HG03159 (cell line): Measurements from ENCODE around the gene AADACL3.
"Not testable (repeated sequence)": the region's sequence is repeated elsewhere in the genome, so short reads cannot be mapped to it uniquely, and the experiment has no call there.

ENCODE experiments used
- ATAC-seq: cut with Tn5 transposase; IDR thresholded peaks from one replicate; pipeline ENCODE4 v1.9.1; 2021; ENCODE audit warnings: mild to moderate bottlenecking, moderate library complexity; ENCODE audit not compliant: unreplicated experiment

AADACL3 gene

DNA sequence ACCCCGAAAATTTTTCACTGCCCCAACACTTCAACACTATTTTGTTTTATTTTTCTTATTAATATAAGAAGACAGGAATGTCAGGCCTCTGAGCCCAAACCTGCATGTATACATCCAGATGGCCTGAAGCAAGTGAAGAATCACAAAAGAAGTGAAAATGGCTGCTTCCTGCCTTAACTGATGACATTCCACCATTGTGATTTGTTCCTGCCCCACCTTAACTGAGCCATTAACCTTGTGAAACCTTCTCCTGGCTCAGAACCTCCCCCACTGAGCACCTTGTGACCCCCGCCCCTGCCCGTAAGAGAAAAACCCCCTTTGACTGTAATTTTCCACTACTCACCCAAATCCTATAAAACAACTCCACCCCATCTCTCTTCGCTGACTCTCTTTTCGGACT lies 2.3 kb upstream of the AADACL3 start:
- not testable (repeated sequence) for ATAC-seq

- no peak for ATAC-seq
These were observed 1.0 kb upstream of the AADACL3 start for GRCh38 chr1:12714710-12715475.

DNA sequence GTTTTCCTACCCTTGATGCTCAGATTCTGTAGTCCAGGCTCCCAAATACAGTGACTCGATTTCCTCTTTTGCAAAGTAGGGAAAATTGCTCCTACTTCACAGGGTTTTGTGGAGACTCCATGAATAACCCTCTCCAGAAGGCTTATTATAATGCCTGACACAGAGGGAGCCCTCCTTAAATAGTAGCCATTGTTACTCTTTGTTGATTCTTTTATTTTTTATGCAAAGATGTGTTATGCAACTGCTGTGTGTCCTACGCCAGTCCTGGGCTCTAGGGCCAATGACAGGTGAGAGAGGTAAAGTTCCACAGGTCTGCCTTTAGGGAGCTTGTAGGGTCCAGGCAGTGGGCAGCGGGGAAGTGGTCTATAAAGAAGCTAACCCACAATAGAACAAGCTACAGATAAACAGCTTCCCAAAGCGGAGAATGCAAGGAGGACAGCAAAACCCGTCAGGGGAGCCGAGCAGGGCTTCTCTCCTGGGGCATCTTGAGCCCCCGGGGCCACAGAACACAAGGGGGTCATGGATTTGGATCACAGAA lies 1.5 kb downstream of the AADACL3 start:
- ATAC-seq, result no peak

- ATAC-seq, result no peak
These were observed 6.7 kb downstream of the AADACL3 start for GRCh38 chr1:12722626-12723025.

DNA sequence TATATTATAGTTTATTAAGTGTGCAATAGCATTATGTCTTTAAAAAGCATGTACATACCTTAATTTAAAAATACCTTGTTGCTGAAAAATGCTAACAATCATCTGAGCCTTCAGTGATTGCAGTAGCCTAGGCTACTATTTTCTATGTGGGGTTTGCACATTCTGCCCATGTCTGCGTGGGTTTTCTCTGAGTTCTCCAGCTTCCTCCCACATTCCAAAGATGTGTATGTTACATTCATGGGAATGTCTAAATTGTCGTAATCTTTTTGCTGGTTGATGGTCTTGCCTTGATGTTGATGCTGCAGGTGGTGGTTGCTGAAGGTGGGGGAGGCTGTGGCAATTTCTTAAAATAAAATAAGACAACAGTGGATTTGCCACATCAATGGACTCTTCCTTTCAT lies 12.5 kb downstream of the AADACL3 start:
- ATAC-seq, result no peak

DNA sequence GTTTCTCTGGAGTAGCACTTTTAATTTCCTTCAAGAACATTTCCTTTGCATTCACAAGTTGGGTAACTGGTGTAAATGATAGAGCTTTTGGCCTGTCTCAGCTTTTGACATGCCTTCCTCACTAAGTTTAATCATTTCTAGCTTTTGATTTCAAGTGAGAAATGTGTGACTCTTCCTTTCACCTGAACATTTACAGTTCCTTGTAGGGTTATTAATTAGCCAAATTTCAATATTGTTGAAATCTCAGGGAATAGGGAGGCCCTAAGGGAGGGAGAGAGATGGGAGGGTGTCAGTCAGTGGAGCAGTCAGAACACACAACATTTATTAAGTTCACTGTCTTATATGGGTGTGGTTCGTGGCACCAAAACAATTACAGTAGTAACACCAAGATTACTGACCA lies 14.2 kb downstream of the AADACL3 start:
- ATAC-seq, result no peak

GRCh38 chr1:12731084-12731483 lies 15.2 kb downstream of the AADACL3 start:
- not testable (repeated sequence) for ATAC-seq

GRCh38 chr1:12734651-12735050 lies 18.7 kb downstream of the AADACL3 start:
- no peak for ATAC-seq

GRCh38 chr1:12738934-12739333 lies 23.0 kb downstream of the AADACL3 start:
- ATAC-seq, result no peak

- no peak for ATAC-seq
These were observed 23.7 kb downstream of the AADACL3 start for GRCh38 chr1:12739613-12740012.

DNA sequence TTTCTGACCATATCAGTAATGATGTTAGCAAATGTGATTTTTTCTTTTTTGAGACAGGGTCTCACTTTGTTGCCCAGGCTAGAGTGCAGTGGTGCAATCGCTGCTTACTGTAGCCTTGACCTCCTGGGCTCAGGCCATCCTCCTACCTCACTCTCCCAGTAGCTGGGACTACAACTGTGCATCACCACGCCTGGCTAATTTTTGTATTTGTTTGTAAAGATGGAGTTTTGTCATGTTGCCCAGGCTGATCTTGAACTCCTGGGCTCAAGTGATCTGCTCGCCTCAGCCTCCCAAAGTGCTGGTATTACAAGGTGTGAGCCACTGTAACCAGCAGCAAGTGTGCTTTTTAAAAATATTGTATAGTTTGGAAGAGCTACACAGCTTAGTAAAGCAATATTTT lies 26.0 kb downstream of the AADACL3 start:
- ATAC-seq, result no peak

DNA sequence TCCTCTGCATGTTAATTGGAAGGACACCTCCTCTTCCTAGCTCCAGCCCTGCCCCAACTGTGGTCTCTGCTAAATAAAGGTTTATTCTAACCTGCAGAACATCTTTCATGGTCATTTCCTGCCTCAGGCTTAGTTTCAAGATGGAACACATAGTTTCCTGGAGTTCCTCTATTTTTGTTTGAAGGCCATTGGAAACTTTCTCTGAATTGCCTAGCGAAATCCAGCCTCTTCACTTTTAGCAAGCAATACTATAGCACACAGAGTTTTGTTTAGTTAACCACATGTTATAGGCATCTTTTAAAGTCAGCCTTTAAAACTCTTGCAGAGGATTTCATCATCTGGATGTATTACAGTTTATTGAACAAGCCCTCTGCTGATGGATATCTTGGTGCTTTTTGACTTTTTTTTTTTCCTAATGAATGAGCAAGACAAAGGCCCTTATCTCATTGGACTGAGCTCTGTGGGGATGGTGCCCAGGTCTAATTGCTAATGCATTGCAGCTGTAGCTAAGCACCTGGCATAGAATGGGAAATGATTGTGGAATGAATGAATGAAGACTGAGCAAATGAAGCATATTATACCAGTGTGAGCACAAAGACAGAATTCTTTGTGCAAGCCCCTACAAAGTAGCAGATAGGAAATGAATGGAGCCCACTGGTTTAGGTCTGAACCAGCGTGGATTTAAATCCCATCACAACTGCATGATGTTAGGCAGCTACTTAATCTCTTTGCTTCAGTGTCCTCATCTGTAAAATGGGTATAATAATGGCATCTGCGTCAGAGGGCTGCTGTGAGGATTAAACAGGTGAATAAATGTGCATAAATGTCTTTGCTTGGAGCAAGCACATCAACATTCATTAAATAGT lies 29.4 kb downstream of the AADACL3 start:
- no peak for ATAC-seq

DNA sequence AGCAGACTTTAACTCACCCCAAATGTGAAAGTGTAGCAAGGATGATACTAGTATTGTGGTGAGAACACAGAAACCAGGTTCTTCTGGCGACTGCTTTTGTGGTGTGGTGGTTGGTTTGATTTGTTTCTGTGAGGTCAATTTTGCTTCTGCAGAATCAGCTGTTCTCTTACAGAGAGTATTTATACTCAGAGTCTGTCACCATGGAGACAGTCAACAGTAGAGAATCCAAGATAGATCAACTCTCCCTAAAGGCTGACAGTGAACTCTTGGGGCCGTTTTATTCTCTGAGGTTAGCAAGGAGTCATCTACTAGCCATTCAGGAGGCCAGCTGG lies 30.0 kb downstream of the AADACL3 start, which contains the start of gene CFAP107:
Gene CFAP107 (plus strand): TSS at position 209 of the 332 bp plus-strand sequence. CDS start 231 bp downstream, outside the sequence.
- ATAC-seq, result no peak

- ATAC-seq, result no peak
These were observed 33.0 kb downstream of the AADACL3 start for GRCh38 chr1:12748778-12749355.

DNA sequence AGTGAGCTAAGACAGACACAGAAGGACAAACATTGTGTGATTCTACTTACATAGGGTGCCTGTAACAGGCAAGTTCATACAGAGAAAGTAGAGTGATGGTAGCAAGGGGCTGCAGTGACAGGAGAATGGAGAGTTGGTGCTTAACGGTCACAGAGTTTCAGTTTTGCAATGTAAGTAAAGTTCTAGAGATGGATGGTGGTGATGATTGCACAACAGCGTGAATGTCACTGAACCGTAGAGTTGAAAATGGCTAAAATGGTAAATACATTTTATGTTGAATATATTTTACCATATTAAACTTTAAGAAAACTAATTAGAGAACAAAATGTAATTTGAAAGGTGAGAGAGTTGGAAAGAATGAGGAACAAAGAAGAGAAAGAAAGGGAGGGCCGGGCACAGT lies 38.8 kb downstream of the AADACL3 start:
- ATAC-seq, result no peak

GRCh38 chr1:12756273-12756672 lies 40.4 kb downstream of the AADACL3 start:
- ATAC-seq, result no peak

- ATAC-seq, result no peak
These were observed 41.0 kb downstream of the AADACL3 start for GRCh38 chr1:12756768-12757413.

DNA sequence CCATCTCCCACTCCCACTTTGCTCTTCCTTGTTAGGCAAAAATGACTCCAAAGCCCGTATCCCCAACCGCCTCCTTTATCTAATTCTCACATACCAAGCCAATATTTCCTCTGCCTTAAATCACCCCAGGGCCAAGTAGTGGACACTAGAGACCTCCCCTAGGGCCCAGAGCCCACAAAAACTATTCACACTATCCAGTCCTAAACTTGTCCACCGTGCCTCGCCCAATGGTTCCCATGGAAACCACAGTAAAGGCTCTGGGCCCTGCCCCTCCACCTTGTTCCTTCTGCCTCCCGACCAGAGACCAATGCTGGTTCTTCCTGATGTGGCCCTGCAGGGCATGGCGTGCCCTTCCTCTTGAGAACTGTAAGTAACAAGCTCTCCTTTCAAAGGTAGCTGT lies 41.9 kb downstream of the AADACL3 start:
- no peak for ATAC-seq

DNA sequence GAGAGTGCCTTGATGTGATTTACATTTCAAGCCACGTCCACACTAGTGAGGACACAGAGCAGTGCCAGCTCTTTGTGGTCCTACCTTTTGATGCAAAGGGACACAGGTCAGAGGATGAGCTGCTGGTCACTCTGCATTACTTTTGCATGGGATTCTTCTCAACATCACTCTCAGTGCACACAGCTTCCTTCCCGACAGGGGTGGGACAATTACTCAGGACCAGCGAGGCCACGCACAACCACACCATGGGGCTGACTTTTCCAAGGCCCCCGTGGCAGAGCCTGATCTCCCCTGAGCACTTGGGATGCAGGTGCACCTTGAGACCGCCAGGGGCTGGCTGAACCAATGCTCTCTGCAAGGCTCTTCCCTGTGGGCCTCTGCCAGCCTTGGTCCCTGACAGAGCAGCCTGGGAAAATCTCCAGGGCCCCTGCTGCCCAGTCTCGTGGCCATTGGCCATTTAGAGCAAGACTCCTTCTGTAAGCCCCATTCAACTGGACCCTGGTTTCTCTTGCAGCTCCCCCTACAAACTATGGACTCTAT lies 44.4 kb downstream of the AADACL3 start:
- no peak for ATAC-seq

DNA sequence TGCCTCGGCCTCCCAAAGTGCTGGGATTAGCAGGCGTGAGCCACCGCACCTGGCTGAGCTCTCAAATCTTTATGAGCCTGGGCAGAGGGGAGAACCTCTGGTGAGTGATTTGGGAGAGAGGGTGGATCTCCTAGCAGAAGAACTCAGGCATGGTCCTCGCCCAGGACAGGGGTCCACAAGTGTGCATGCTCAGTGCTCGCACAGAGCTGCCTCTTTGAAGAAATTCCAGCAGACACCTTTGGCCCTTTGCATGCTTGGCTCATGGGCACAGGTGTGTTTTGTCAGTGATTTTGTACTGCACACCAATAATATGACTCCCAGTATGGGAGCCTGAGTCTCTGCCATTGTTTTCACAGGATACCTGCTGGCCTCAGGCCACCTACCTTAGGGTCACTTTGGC lies 45.9 kb downstream of the AADACL3 start:
- ATAC-seq, result no peak

DNA sequence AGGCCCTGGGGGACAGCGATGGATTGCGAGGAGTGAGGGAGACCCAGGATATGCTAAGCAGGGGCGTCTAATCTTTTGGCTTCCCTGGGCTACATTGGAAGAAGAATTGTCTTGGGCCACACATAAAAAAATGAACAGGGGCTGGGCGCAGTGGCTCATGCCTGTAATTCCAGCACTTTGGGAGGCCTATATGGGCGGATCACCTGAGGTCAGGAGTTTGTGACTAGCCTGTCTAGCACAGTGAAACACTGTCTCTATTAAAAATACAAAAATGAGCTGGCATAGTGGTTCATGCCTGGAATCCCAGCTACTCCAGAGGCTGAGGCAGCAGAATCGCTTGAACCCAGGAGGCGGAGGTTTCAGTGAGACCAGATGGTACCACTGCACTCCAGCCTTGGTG lies 46.9 kb downstream of the AADACL3 start:
- no peak for ATAC-seq
